Gastroesophageal sphincter (tissue), 4 donors: ENCODE measurements around the gene COLEC12. TPM values are rescaled to one million over a fixed set of nuclear protein-coding genes. Genes with fewer than 3 reads are reported as not detected.

Experiments used
- ATAC-seq: fragments of 150-250 bp; one replicate; pipeline ENCODE4 v1.9.1; 2016; ENCODE audit warnings: mild to moderate bottlenecking, moderate library complexity
- H3K27ac ChIP-seq, 4 donors: fragments of 200-600 bp; sonication (generic) in 3 of 4; 1 replicate in 3 of 4; 2 replicates in 1 of 4; pipeline ENCODE4 v1.5.1; 2016 to 2019
- H3K27me3 ChIP-seq: fragments of 200-600 bp; sonication (generic); one replicate; pipeline ENCODE4 v1.5.1; 2019
- H3K36me3 ChIP-seq, 2 donors: fragments of 200-600 bp; sonication (generic); one replicate each; pipeline ENCODE4 v1.5.1; 2019; ENCODE audit warnings: control low read depth in 1 of 2
- H3K4me1 ChIP-seq, 3 donors: fragments of 200-600 bp; sonication (generic); 1 replicate in 2 of 3; 2 replicates in 1 of 3; pipeline ENCODE4 v1.5.1; 2016 to 2019; ENCODE audit warnings: control low read depth in 2 of 3
- H3K4me3 ChIP-seq, 2 donors: fragments of 200-600 bp; sonication (generic); one replicate each; pipeline ENCODE4 v1.5.1; 2019; ENCODE audit warnings: mild to moderate bottlenecking in 1 of 2, moderate library complexity in 1 of 2
- H3K9me3 ChIP-seq, 3 donors: fragments of 200-600 bp; sonication (generic); one replicate each; pipeline ENCODE4 v1.5.1; 2017 to 2019; ENCODE audit warnings: control low read depth in 2 of 3
- EP300 ChIP-seq: sonication (generic); formaldehyde crosslinking; IDR thresholded peaks from one replicate; pipeline ENCODE4 v1.6.1; 2017; ENCODE audit warnings: antibody characterized with exemption, mild to moderate bottlenecking
- POLR2A ChIP-seq, 2 donors: fragments of 450-650 bp; IDR thresholded peaks; one replicate each; pipeline ENCODE4 v1.6.1; 2017; ENCODE audit warnings: antibody characterized with exemption in 2 of 2, mild to moderate bottlenecking in 2 of 2, moderate library complexity in 1 of 2
- POLR2AphosphoS5 ChIP-seq: sonication (generic); formaldehyde crosslinking; IDR thresholded peaks from one replicate; pipeline ENCODE4 v1.6.1; 2017; ENCODE audit warnings: antibody characterized with exemption
- WGBS, 2 donors: methylation state at CpG; one replicate each; pipeline ENCODE4 v1.1.5; 2018; ENCODE audit warnings: low coverage in 1 of 2; 5-methylcytosine and 5-hydroxymethylcytosine counted together
- total RNA-seq, 4 donors: library from RNA; depleted of rRNA; stranded (reverse); fragments of >200 nt; gene quantifications; one replicate each; pipeline ENCODE4 v1.1.0, GENCODE V29; 2016
- TF ChIP-seq, protein P1 (sequence below), 4 experiments: fragments of 200-600 bp in 2 of 4; fragments of 450-650 bp in 2 of 4; sonication (generic) in 1 of 4; IDR thresholded peaks; one replicate each; pipeline ENCODE4 v1.5.1; 2017 to 2019; ENCODE audit warnings: antibody characterized with exemption in 4 of 4, mild to moderate bottlenecking in 2 of 4, moderate library complexity in 2 of 4

COLEC12 gene
- total RNA-seq, 4 donors from 2014 or later, result 21.2 to 40.1 (median 37.1) TPM

DNA sequence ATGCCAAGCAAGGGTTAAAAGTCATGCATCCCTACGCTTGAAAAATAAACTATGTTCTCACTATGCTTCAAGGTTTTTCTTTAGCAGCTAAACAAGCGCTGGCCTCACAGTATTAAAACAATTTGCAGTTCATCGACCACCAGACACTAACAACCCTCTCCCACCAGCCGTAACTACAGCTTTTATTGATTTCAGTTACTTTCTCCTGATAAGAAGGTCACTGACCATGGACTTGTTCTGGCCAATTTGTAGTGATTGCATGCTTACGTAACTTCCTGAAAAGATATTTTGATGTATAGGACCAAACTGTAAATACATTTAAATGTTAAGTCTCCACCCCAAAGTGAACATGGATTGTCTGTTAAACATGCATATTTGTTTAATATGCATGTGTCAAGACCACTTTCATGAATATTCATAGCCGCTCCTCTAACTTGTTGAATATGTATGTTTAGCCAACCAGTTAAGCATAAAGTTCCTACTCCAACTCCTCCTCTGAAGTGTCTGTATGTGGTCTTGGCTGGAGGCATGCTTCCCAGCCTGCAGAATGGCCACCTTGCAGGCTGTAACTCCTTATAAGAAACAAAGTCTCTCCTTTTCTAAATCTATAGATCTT is 230.9 kb downstream of the COLEC12 start:
- Histone ChIP-seq H3K36me3 (peaks cover 0 to 7% of the 10 kb centered on the region in 2 donors), H3K4me3 (no peak overlapping the region), H3K9me3 (no peaks in the 10 kb centered on the region), H3K27me3 (no peaks in the 10 kb centered on the region), H3K27ac (no peak overlapping the region), H3K4me1 (peaks cover 0 to 29% (median 4%) of the 10 kb centered on the region in 3 donors)
- ATAC-seq, result no peak
- no peak for TF ChIP-seq EP300
- no peak for TF ChIP-seq POLR2AphosphoS5
- TF ChIP-seq, protein P1, sequence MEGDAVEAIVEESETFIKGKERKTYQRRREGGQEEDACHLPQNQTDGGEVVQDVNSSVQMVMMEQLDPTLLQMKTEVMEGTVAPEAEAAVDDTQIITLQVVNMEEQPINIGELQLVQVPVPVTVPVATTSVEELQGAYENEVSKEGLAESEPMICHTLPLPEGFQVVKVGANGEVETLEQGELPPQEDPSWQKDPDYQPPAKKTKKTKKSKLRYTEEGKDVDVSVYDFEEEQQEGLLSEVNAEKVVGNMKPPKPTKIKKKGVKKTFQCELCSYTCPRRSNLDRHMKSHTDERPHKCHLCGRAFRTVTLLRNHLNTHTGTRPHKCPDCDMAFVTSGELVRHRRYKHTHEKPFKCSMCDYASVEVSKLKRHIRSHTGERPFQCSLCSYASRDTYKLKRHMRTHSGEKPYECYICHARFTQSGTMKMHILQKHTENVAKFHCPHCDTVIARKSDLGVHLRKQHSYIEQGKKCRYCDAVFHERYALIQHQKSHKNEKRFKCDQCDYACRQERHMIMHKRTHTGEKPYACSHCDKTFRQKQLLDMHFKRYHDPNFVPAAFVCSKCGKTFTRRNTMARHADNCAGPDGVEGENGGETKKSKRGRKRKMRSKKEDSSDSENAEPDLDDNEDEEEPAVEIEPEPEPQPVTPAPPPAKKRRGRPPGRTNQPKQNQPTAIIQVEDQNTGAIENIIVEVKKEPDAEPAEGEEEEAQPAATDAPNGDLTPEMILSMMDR (IDR thresholded peaks at IDR 0.05), result no peak
- no peak for TF ChIP-seq POLR2A (IDR thresholded peaks at IDR 0.05)
- WGBS, 2 donors, result 56 to 60% methylated on average over 6 of the region's 6 CpGs

DNA sequence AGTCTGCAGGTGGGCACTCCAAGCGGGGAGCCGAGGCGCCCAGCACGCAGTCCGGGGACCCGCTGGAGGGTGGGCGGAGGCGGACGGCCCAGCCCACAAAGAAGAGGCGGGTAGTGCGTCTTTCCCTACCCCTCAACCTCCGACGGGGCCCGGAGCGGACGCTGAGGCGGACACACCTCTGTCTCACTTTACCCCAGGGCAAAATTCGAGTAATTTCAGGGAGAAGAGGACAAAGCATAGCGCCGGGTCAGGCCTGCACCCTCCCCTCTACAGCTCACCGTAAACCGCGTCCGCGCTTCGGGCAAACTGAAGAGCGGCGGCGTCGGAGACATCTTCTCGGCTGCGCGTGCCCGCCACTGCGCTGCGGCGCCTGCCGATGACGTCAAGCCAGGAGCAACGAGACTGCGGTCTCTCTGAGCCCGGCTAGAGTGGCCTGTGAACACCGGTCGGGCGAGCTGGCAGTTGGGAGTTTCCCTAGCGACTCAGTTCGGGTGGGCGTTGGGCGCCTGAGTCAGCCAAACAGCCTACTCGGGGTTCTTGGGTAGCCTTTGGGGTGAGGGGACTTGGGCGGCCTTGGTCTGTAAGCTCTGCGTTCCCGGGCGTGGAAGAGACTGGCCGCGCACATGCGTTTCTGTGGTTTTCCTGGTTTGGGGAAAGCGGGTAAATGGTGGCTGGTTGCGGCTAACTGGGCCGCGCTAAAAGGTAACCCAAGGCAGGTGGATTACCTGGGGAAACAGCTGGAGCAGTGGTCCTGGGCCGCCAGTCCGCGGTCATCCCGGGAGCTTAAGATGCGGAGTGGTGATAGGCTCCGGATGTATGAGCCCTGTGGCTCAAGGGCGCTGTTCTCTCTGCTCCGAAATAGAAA is 232.6 kb downstream of the COLEC12 start, which contains the start of gene THOC1:
THOC1 (minus strand) TSS at position 360 of the 865 bp plus-strand sequence; CDS start at position 332, 28 bp downstream.
- TF ChIP-seq EP300 (no peak), POLR2A (IDR thresholded peaks at IDR 0.05) (peak; percentile 81 to 83), POLR2AphosphoS5 (peak; percentile 94)
- TF ChIP-seq, protein P1 (IDR thresholded peaks at IDR 0.05), result peak in 1 of 4 experiments; percentile 4
- 0% methylated on average over 13 of the region's 69 CpGs; no CpG with 5 or more reads in 1 of the 2 donors for WGBS, 2 donors
- Histone ChIP-seq H3K27ac (peak within 1 kb of the TSS; percentile 72 to 95 (median 92)), H3K9me3 (no peaks in the 10 kb centered on the region), H3K27me3 (no peaks in the 10 kb centered on the region), H3K36me3 (peaks cover 0 to 24% of the 10 kb centered on the region in 2 donors), H3K4me1 (peaks cover 0 to 29% (median 4%) of the 10 kb centered on the region in 3 donors), H3K4me3 (peak within 1 kb of the TSS; percentile 67 to 83)
- ATAC-seq, result peak; percentile 98

DNA sequence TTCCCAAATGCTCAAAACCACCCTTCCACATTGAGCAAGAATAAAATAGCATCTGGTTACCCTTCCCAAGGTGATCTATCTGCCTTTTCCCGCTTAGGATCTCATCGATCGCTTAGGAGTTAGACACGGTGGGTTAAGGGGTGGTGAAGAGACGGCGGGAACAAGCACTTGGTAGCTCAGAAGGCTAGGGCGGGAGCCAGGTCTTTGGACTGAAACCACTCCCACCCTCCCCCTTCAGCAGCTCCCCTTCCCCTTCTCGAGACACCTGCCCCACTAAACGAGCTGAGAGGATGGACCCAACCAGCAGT is 233.2 kb downstream of the COLEC12 start:
- Histone ChIP-seq H3K4me3 (peak overlapping the region; percentile 67 to 83), H3K27ac (peak overlapping the region; percentile 72 to 95 (median 92)), H3K9me3 (no peaks in the 10 kb centered on the region), H3K4me1 (peaks cover 0 to 29% (median 4%) of the 10 kb centered on the region in 3 donors), H3K27me3 (no peaks in the 10 kb centered on the region), H3K36me3 (peaks cover 0 to 30% of the 10 kb centered on the region in 2 donors)
- TF ChIP-seq POLR2A (IDR thresholded peaks at IDR 0.05) (no peak), EP300 (no peak), POLR2AphosphoS5 (no peak)
- TF ChIP-seq, protein P1 (IDR thresholded peaks at IDR 0.05), result no peak
- peak; percentile 17 for ATAC-seq
- WGBS, 2 donors, result 0% methylated on average over 6 of the region's 9 CpGs; no CpG with 5 or more reads in 1 of the 2 donors

Other genes starting within 250 kb of the COLEC12 start
- 10 to 100 TPM; 17.1 to 84.4 (median 28.9) TPM for gene THOC1, start 232.7 kb downstream of the COLEC12 start, total RNA-seq
- not detected for gene CETN1, start 79.7 kb upstream of the COLEC12 start, total RNA-seq
- 1 to 10 TPM in 1 of 4 donors, not detected in 3; 1.5 TPM for gene CLUL1, start 96.3 kb upstream of the COLEC12 start, total RNA-seq
- gene TYMS, start 157.0 kb upstream of the COLEC12 start, total RNA-seq, result 1 to 10 TPM; 1.1 to 6.1 (median 3.6) TPM
- gene ENOSF1, start 211.9 kb upstream of the COLEC12 start, total RNA-seq, result 10 to 100 TPM; 16.2 to 80.2 (median 37.1) TPM